Cardiac fibroblast (primary cell): ENCODE measurements around the gene SHC3.

ENCODE experiments used
- DNase-seq, 2 donors: peaks; one replicate each; pipeline versions ENCODE4 v3.0.0 to v3.0.0-alpha.2; 2010; ENCODE audit warnings: low read depth in 2 of 2
- H3K4me3 ChIP-seq, 2 donors: replicated peaks in 1 of 2; 1 replicate in 1 of 2; 2 replicates in 1 of 2; pipeline ENCODE4 v1.5.1; 2011; ENCODE audit warnings: low read depth in 2 of 2, low read length in 2 of 2, mild to moderate bottlenecking in 2 of 2, moderate library complexity in 1 of 2
- CTCF ChIP-seq: IDR thresholded peaks from one replicate; pipeline ENCODE4 v1.5.1; 2011; ENCODE audit warnings: low read depth, mild to moderate bottlenecking, low read length, inconsistent platforms

SHC3 gene

GRCh38 chr9:89165880-89166279 lies 12.7 kb downstream of the SHC3 start:
- TF ChIP-seq CTCF, result no peak
- H3K4me3 ChIP-seq, result no peak overlapping the region
- no peak for DNase-seq

GRCh38 chr9:89165341-89165740 lies 13.3 kb downstream of the SHC3 start:
- no peak overlapping the region for H3K4me3 ChIP-seq
- peak; percentile 11 to 26 for DNase-seq
- TF ChIP-seq CTCF, result no peak

- no peak for TF ChIP-seq CTCF
- no peak overlapping the region for H3K4me3 ChIP-seq
- no peak for DNase-seq
Observed at GRCh38 chr9:89161221-89161620, 17.4 kb downstream of the SHC3 start.

GRCh38 chr9:89160806-89161205 lies 17.8 kb downstream of the SHC3 start:
- no peak overlapping the region for H3K4me3 ChIP-seq
- no peak for DNase-seq

GRCh38 chr9:89154651-89155336 lies 23.8 kb downstream of the SHC3 start:
- no peak overlapping the region for H3K4me3 ChIP-seq
- DNase-seq, result peak; percentile 82 to 96
- no peak for TF ChIP-seq CTCF

More at GRCh38 chr9:89160806-89161205, 17.8 kb downstream of the SHC3 start:
- TF ChIP-seq CTCF, result no peak

- DNase-seq, result no peak
- no peak overlapping the region for H3K4me3 ChIP-seq
- TF ChIP-seq CTCF, result no peak
Observed at GRCh38 chr9:89154218-89154617, 24.4 kb downstream of the SHC3 start.
